Measurements from ENCODE around the gene SMIM23.

- TF ChIP-seq POLR2AphosphoS5 (IDR thresholded peaks at IDR 0.05; ENCODE audit: insufficient read depth, low read depth, low read length) = no peak
- no peak for TF ChIP-seq POLR2A (IDR thresholded peaks at IDR 0.05; ENCODE audit: low read depth, low read length)
- TF ChIP-seq CTCF (IDR thresholded peaks at IDR 0.05; ENCODE audit: extremely low read depth in 1 of 2, insufficient read depth in 1 of 2, low read depth in 1 of 2, low read length in 2 of 2) = no peak
- no peak for TF ChIP-seq EZH2 (IDR thresholded peaks at IDR 0.05; ENCODE audit: borderline replicate concordance, low read depth, low read length, severe bottlenecking)
- no peak for TF ChIP-seq JUN (IDR thresholded peaks at IDR 0.05; ENCODE audit: borderline replicate concordance, insufficient read depth, insufficient read length, low read depth)
- no peak for TF ChIP-seq MAX (IDR thresholded peaks at IDR 0.05; ENCODE audit: insufficient read depth, insufficient read length)
- no peak for TF ChIP-seq FOS (IDR thresholded peaks at IDR 0.05; ENCODE audit: borderline replicate concordance, insufficient read depth, low read length)
- TF ChIP-seq MYC (IDR thresholded peaks at IDR 0.05; ENCODE audit: low read depth, low read length) = no peak
- TF ChIP-seq GATA2 (IDR thresholded peaks at IDR 0.05; ENCODE audit: insufficient read depth, insufficient read length, low read depth, low read length) = no peak
Measured at GRCh38 chr5:171766875-171767274, 18.7 kb upstream of the SMIM23 start.
